Spleen (tissue), 11 donors: ENCODE results near the gene G3BP1. TPM values are rescaled to one million over a fixed set of nuclear protein-coding genes. Genes with fewer than 3 reads are reported as not detected.

ENCODE experiments used
- DNase-seq: peaks from one replicate; pipeline ENCODE4 v3.0.0-alpha.2; 2020
- H3K27ac ChIP-seq, 8 donors: fragments of 200-600 bp; sonication (generic) in 7 of 8; 1 replicate in 4 of 8; 2 replicates in 4 of 8; pipeline versions ENCODE4 v1.5.0 to v1.8.0; 2016 to 2021; ENCODE audit warnings: inconsistent platforms in 4 of 8, mild to moderate bottlenecking in 4 of 8, moderate library complexity in 1 of 8
- H3K27me3 ChIP-seq, 7 donors: fragments of 200-600 bp; sonication (generic) in 6 of 7; replicated peaks in 1 of 7; 1 replicate in 4 of 7; 2 replicates in 3 of 7; pipeline versions ENCODE4 v1.5.0 to v1.8.0; 2016 to 2021; ENCODE audit warnings: inconsistent platforms in 3 of 7, mild to moderate bottlenecking in 1 of 7
- H3K36me3 ChIP-seq, 6 donors: fragments of 200-600 bp; sonication (generic) in 5 of 6; 1 replicate in 4 of 6; 2 replicates in 2 of 6; pipeline versions ENCODE4 v1.5.0 to v1.8.0; 2016 to 2021; ENCODE audit warnings: inconsistent platforms in 2 of 6
- H3K4me1 ChIP-seq, 6 donors: fragments of 200-600 bp; sonication (generic) in 5 of 6; 1 replicate in 3 of 6; 2 replicates in 3 of 6; pipeline versions ENCODE4 v1.5.0 to v1.8.0; 2016 to 2021; ENCODE audit warnings: inconsistent platforms in 3 of 6
- H3K4me3 ChIP-seq, 8 donors: fragments of 200-600 bp; sonication (generic) in 7 of 8; 1 replicate in 4 of 8; 2 replicates in 4 of 8; pipeline versions ENCODE4 v1.5.0 to v1.8.0; 2016 to 2021; ENCODE audit warnings: inconsistent platforms in 4 of 8, mild to moderate bottlenecking in 4 of 8, moderate library complexity in 2 of 8
- H3K9me3 ChIP-seq, 8 donors: fragments of 200-600 bp; sonication (generic) in 7 of 8; 1 replicate in 4 of 8; 2 replicates in 4 of 8; pipeline versions ENCODE4 v1.5.0 to v1.8.0; 2016 to 2021; ENCODE audit warnings: inconsistent platforms in 4 of 8
- CTCF ChIP-seq, 11 experiments: fragments of 200-600 bp in 7 of 11; fragments of 450-650 bp in 4 of 11; sonication (generic) in 4 of 11; IDR thresholded peaks in 8 of 11; conservative IDR thresholded peaks in 3 of 11; 1 replicate in 7 of 11; 2 replicates in 4 of 11; pipeline versions ENCODE4 v1.4.0 to v1.8.0; 2016 to 2021; ENCODE audit warnings: antibody characterized with exemption in 11 of 11, inconsistent platforms in 4 of 11, mild to moderate bottlenecking in 1 of 11
- POLR2A ChIP-seq, 3 donors: fragments of 450-650 bp; IDR thresholded peaks; one replicate each; pipeline ENCODE4 v1.5.1; 2017; ENCODE audit warnings: antibody characterized with exemption in 3 of 3, mild to moderate bottlenecking in 1 of 3
- POLR2AphosphoS5 ChIP-seq, 3 donors: sonication (generic); formaldehyde crosslinking; IDR thresholded peaks; one replicate each; pipeline ENCODE4 v1.5.1; 2017; ENCODE audit warnings: antibody characterized with exemption in 3 of 3
- WGBS, 5 donors: extraction: QIAGEN DNeasy Blood & Tissue Kit in 3 of 5; methylation state at CpG; one replicate each; pipeline versions ENCODE4 v1.1.5 to v1.1.7; 2013 to 2018; 5-methylcytosine and 5-hydroxymethylcytosine counted together
- intact Hi-C: fragments of 100-400 bp; cut with DNase I; formaldehyde crosslinking; loops from one replicate; pipeline ENCODE4 v1.15.0; 2023; ENCODE audit warnings: low total_unique reads
- polyA plus RNA-seq, 3 donors: library from polyadenylated mRNA; stranded (reverse); fragments of 200-250 nt; gene quantifications; one replicate each; pipeline ENCODE4 v1.2.1, GENCODE V29; 2013
- total RNA-seq, 7 donors: library from RNA; depleted of rRNA in 3 of 7; stranded (reverse); fragments of >200 nt in 3 of 7; fragmentation: NEBNext Ultra II Directional in 4 of 7; extraction: Animal tissue kit (Norgen Biotek cat#: 25700) in 4 of 7; gene quantifications; one replicate each; pipeline versions ENCODE4 v1.1.0 to v1.2.1, GENCODE V29; 2016 to 2021
- donor health status: healthy with polysubstance abuse.
- donor health status: DM: no; HTN: no; CAD: no; lungs with moderate emphysema.
- donor health status: DM: no; HTN: no; CAD: no.
- donor health status: Bipolar disorder and iron deficiency.
- donor health status: healthy.
- donor health status: DM: no; HTN: no; CAD: no.
- donor health status: DM: yes; HTN: yes; CAD: no.

G3BP1 gene
- total and polyA plus RNA-seq, 10 donors = 16.1 to 167 (median 151) TPM

GRCh38 chr5:151772846-151773561 lies 1.2 kb downstream of the G3BP1 start:
- TF ChIP-seq POLR2A (IDR thresholded peaks at IDR 0.05) (no peak), CTCF (IDR thresholded peaks at IDR 0.05 in 8 of 11, conservative IDR thresholded peaks at IDR 0.05 in 3 of 11) (no peak), POLR2AphosphoS5 (IDR thresholded peaks at IDR 0.05) (no peak)
- Histone ChIP-seq H3K4me3 (peak overlapping the region; percentile 78 to 94 (median 84)), H3K4me1 (peaks cover 29 to 72% (median 65%) of the 10 kb centered on the region in 6 donors), H3K27ac (peak overlapping the region; percentile 83 to 99 (median 96)), H3K36me3 (peaks cover 0 to 14% (median 0%) of the 10 kb centered on the region in 6 donors), H3K9me3 (no peaks in the 10 kb centered on the region), H3K27me3 (no peaks in the 10 kb centered on the region)
- intact Hi-C loops = no loop called here
- DNase-seq = no peak
- 0 to 2% (median 1%) methylated on average over 18 of the region's 18 CpGs for WGBS, 5 donors

GRCh38 chr5:151773951-151774350 lies 2.2 kb downstream of the G3BP1 start:
- TF ChIP-seq POLR2A (IDR thresholded peaks at IDR 0.05) (no peak), CTCF (IDR thresholded peaks at IDR 0.05 in 8 of 11, conservative IDR thresholded peaks at IDR 0.05 in 3 of 11) (no peak)
- 3 to 15% (median 4%) methylated on average over 3 of the region's 3 CpGs for WGBS, 5 donors
- Histone ChIP-seq H3K4me3 (peak overlapping the region in 7 of 8 donors; percentile 23 to 94 (median 85)), H3K9me3 (no peaks in the 10 kb centered on the region), H3K27ac (peak overlapping the region in 5 of 8 donors; percentile 95 to 99 (median 96)), H3K27me3 (no peaks in the 10 kb centered on the region), H3K36me3 (peaks cover 0 to 24% (median 2%) of the 10 kb centered on the region in 6 donors), H3K4me1 (peaks cover 31 to 81% (median 73%) of the 10 kb centered on the region in 6 donors)
- intact Hi-C loops = no loop called here
- no peak for DNase-seq

- no peak for TF ChIP-seq CTCF (IDR thresholded peaks at IDR 0.05 in 8 of 11, conservative IDR thresholded peaks at IDR 0.05 in 3 of 11)
- TF ChIP-seq POLR2AphosphoS5 (IDR thresholded peaks at IDR 0.05) = no peak
Observed at GRCh38 chr5:151775025-151775606, 3.4 kb downstream of the G3BP1 start.

GRCh38 chr5:151779531-151780125 lies 7.9 kb downstream of the G3BP1 start:
- Histone ChIP-seq H3K4me1 (peaks cover 64 to 100% (median 98%) of the 10 kb centered on the region in 6 donors), H3K27me3 (no peaks in the 10 kb centered on the region), H3K36me3 (peaks cover 0 to 26% (median 2%) of the 10 kb centered on the region in 6 donors), H3K9me3 (no peaks in the 10 kb centered on the region), H3K4me3 (no peak overlapping the region), H3K27ac (no peak overlapping the region)
- 63 to 77% (median 72%) methylated on average over 3 of the region's 3 CpGs for WGBS, 5 donors
- no peak for TF ChIP-seq POLR2AphosphoS5 (IDR thresholded peaks at IDR 0.05)
- no peak for TF ChIP-seq CTCF (IDR thresholded peaks at IDR 0.05 in 8 of 11, conservative IDR thresholded peaks at IDR 0.05 in 3 of 11)
- no peak for TF ChIP-seq POLR2A (IDR thresholded peaks at IDR 0.05)
- DNase-seq = no peak
- intact Hi-C loops = no loop called here

More at GRCh38 chr5:151775025-151775606, 3.4 kb downstream of the G3BP1 start:
- no peak for DNase-seq
- Histone ChIP-seq H3K9me3 (no peaks in the 10 kb centered on the region), H3K27me3 (no peaks in the 10 kb centered on the region), H3K36me3 (peaks cover 0 to 26% (median 2%) of the 10 kb centered on the region in 6 donors), H3K4me1 (peaks cover 34 to 84% (median 79%) of the 10 kb centered on the region in 6 donors), H3K4me3 (peak overlapping the region in 1 of 8 donors; percentile 94), H3K27ac (peak overlapping the region in 2 of 8 donors; percentile 6 to 96)
- WGBS, 5 donors = 35 to 45% (median 43%) methylated on average over 3 of the region's 3 CpGs
- intact Hi-C loops = no loop called here
